Measurements from ENCODE around the gene WNT1.

The WNT1 gene

DNA sequence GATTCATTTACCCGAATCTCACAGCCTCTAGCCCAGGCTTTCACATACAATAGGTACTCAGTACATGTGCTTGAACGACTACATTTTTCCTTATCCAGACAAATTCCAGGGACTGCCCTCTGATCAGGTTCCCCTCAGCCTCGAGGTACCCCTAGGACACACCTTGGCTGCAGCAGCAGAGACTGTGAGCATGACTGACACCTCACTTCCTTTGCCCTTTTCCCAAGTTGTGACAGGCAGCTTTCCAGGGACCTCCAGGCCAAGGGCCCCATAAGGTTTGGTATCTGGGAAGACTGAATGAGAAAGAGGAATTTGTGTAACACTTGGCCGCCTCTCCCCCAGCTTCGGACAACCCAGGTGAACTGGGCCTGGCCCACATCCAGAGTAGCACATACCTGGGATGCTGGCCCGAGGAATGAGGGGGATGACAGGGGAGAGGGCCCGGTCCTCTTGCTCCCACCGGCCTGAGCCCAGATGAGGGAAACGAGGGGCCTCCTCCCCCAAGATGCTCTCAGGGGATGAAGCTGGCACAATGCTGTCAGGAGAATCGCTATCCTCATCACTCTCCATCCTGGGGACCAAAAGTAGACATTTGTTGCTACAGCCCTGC, 50.6 kb downstream of the WNT1 start:
- no peak for DNase-seq

DNA sequence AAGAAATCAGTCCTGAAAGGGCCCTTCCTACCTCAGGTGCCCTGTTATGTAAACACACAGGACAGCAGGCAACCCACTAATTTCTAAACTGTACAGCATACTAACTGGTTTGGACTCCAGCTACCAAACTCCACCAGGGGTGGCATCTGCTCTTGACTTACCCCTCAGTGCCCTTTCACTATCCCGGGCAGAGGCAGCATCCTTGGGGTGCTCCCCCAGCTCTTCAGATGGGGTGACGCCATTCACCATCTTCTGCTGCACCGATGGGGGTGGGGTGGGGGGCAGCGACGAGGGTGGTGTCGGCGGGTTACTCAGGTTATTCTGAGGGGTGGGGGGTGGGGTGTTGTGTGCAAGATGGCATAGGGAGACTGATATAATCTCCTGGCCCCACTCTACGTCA, 52.0 kb downstream of the WNT1 start:
- no peak for DNase-seq

DNA sequence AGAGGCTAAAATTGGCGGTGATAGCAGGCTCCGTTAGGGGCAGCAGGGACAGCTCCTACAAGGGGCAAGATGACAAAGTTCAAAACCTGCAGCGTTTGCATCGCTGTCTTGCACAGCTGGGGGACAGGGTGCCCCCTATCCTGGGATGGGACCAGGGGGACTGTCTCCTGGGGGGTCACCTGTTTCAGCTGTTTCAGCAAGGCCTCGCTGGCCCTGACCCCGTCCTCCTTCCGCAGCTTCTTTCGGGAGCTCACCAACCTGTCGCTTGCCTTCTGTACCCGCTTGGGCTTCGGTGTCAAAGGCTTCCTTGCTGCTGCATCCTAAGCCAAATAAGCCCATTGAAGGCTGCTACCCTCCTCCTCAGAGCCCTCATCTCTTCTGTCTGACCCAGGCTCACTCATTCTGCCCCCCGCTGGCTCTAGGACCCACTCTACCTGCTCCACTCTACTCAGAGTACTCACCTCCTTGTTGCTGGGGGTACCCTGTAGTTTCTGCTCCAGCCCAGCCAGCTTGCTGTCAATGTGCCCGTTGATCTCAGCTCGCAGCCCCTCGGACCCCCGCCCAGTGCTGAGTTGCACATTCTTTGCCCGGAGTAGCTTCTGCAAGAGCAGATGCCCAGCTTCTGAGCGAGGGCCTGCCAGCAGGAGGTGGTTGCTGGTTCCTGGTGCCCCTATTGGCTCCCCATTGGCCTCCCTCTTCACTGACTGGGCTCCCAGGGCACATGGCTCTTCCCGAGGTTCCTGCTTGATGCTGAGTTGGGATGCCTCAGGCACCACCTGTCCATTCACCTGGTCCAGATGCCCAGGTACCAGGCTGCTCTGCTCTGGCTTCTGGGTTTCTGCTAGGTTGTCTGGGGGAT, 52.8 kb downstream of the WNT1 start:
- DNase-seq = no peak

DNA sequence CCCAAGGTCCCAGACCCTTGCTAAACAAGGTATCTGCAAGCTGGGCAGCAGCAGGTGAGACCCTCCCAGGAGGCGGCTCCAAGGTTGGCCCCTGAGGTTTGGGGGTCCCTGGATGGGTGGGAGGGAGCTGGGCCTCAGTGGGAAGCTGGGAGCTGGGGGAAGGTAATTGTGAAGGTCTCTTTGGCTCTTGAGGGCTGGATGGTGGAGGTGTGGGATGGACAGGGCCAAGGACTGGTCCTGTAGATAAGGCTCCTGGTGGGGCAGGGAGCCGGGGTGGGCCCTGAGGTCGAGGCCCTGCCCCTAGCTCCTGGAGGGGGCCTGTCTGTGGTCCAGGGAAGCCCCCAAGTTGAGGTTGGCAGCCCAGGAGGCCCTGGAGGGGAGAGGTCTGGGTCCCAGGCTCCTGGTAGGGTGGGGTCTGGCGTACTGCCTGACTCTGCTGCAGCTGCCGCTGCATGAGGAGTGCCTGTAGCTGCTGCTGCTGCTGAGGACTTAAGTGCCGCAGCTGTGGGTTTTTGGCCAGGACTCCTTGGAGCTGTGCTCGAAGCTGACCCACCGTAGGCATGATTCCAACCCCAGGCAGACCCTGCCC, 53.5 kb downstream of the WNT1 start:
- DNase-seq = no peak

Measured in right kidney (tissue), 1 donor.